22Rv1 (cell line): Measurements from ENCODE around the gene C1GALT1.
"Not testable (repeated sequence)": the region's sequence is repeated elsewhere in the genome, so short reads cannot be mapped to it uniquely, and the experiment has no call there.

Source experiments
- H3K27ac ChIP-seq: fragments of 450-650 bp; 2 replicates; pipeline ENCODE4 v1.5.1; 2017
- ZFX ChIP-seq: fragments of 450-650 bp; IDR thresholded peaks from 2 replicates; pipeline ENCODE4 v1.6.1; 2017; ENCODE audit warnings: antibody characterized with exemption, borderline replicate concordance
- TF ChIP-seq, protein P1 (sequence below): fragments of 450-650 bp; IDR thresholded peaks from 2 replicates; pipeline ENCODE4 v1.5.1; 2017; ENCODE audit warnings: mild to moderate bottlenecking

The C1GALT1 gene

DNA sequence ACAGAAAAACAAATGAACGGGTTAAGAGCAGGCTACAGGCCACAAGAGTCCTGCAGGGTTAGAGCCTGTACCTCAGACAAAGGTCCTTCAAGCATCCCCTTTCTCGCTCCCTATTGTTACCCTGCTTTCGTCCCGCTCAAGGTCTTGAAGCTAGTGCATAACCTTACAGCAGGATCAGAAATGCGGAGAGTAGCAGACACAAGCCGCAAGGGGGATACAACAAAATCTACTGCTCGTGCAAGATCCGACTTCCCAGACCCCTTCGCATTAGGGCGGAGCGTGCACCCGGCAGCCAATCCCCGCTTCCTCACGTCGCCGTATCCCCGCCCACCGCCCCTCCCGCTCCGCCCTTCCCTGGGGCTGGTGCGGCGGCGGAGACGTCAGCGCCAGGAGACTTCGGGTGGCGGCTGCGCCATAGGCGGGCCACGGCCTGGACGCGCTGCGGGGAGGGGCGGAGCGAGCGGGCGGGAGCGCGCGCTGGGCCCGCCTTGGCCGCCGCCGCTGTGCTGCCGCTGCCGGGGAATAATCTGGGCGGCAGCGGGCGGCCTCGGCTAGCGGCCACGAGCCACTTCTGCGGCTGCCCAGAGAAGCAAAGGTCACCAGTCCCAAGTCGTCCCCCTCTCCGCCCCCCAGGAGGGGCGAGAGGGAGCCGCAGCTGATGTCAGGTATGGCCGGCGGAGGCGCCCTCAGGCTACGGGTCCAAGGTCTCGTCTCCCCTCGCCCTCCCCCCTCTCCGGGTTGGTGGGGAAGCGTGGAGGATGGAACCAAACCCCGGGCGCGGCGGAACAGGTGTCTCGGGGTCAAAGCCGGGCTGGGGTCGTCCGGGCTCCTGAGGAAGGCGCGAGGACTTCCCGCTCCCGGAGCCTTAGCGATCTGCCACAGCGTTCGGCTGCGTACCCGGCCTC is at the start of gene C1GALT1:
TSS of gene C1GALT1 (plus strand) at position 389 of the 905 bp plus-strand sequence. CDS start 51,776 bp downstream, outside the sequence.
- H3K27ac ChIP-seq = peak within 1 kb of the TSS; percentile 92
- no peak for TF ChIP-seq ZFX
- TF ChIP-seq, protein P1, sequence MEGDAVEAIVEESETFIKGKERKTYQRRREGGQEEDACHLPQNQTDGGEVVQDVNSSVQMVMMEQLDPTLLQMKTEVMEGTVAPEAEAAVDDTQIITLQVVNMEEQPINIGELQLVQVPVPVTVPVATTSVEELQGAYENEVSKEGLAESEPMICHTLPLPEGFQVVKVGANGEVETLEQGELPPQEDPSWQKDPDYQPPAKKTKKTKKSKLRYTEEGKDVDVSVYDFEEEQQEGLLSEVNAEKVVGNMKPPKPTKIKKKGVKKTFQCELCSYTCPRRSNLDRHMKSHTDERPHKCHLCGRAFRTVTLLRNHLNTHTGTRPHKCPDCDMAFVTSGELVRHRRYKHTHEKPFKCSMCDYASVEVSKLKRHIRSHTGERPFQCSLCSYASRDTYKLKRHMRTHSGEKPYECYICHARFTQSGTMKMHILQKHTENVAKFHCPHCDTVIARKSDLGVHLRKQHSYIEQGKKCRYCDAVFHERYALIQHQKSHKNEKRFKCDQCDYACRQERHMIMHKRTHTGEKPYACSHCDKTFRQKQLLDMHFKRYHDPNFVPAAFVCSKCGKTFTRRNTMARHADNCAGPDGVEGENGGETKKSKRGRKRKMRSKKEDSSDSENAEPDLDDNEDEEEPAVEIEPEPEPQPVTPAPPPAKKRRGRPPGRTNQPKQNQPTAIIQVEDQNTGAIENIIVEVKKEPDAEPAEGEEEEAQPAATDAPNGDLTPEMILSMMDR = peak; percentile 64

GRCh38 chr7:7134046-7134445 is 48.3 kb upstream of the C1GALT1 start:
- no peak overlapping the region for H3K27ac ChIP-seq
- TF ChIP-seq, protein P1 = no peak
- TF ChIP-seq ZFX = no peak

GRCh38 chr7:7135074-7135473 is 47.3 kb upstream of the C1GALT1 start:
- H3K27ac ChIP-seq = peak overlapping the region; percentile 72
- TF ChIP-seq ZFX = no peak
- TF ChIP-seq, protein P1 = no peak

GRCh38 chr7:7135924-7136323 is 46.4 kb upstream of the C1GALT1 start:
- H3K27ac ChIP-seq = peak overlapping the region; percentile 72

GRCh38 chr7:7136466-7137381 is 45.6 kb upstream of the C1GALT1 start:
- H3K27ac ChIP-seq = peak overlapping the region; percentile 72
- TF ChIP-seq ZFX = no peak
- TF ChIP-seq, protein P1 = no peak

DNA sequence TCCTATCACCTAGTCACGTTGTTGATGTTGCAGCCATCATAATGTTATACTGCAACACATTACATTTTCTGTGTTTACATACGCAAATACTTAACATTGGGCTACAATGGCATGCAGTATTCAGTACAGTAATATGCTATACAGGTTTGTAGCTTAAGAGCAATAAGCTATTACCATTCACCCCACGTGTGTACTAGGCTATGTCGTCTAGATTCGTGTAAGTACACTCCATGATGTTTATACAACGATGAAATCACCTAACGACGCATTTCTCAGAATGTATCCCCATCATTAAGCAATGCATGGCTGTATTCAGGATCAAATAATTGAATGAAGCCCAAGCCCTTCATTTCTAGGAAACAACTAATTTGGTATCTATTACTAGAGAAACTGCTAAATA is 43.4 kb upstream of the C1GALT1 start:
- TF ChIP-seq, protein P1 = no peak
- no peak for TF ChIP-seq ZFX
- H3K27ac ChIP-seq = no peak overlapping the region

GRCh38 chr7:7143404-7143803 is 38.9 kb upstream of the C1GALT1 start:
- not testable (repeated sequence) for H3K27ac ChIP-seq

- H3K27ac ChIP-seq = not testable (repeated sequence)
Observed at GRCh38 chr7:7145151-7145550, 37.2 kb upstream of the C1GALT1 start.
